ENCODE data around the gene ENTHD1.

DNA sequence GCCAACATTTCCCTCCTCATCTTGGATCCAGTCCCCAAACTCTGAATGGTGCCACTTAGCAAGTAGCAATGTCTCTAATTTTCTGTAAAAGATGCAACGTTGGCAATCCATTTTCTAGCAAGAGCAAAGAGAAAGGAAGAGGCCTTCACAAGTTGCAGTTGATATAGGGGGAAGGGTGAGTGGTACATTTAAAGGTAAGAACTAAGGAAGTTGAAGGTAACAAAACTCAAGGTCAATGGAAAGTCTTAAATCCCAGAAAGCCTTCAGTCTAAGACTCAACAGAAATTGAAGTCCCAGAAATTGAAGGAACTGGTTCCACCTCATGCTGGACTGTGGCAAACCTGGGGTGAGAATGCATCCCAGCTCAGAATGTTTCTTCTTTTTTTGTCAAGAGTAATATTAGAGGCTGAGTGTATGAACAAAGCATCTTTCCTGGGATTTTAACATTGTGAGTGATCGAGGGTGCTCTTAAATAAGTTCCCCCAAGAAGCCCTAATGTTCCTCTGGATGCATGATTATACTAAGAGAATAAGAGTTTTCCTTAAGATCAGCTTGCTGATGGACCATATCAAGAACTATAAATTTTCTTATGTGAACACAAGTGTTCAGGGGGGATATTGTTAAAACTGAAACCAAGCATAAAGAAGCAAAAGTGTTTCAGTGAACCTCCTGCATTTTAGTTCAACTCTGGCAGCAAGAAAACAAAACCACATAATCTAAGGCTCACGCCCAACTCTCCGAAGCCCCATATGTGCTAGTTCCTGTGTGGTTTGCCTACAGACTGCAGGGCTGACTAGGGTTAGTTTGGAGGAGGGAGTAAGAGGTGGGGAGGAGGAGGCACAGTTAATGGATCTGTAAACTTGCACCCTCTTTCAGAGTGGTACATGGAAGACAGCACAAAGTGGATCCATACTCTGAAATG lies 7.0 kb upstream of the ENTHD1 start, which contains the start of gene GRAP2:
- no peak for TF ChIP-seq EZH2phosphoT487 (IDR thresholded peaks at IDR 0.05; ENCODE audit: borderline replicate concordance, low read depth, low read length)
- TF ChIP-seq, protein P1, sequence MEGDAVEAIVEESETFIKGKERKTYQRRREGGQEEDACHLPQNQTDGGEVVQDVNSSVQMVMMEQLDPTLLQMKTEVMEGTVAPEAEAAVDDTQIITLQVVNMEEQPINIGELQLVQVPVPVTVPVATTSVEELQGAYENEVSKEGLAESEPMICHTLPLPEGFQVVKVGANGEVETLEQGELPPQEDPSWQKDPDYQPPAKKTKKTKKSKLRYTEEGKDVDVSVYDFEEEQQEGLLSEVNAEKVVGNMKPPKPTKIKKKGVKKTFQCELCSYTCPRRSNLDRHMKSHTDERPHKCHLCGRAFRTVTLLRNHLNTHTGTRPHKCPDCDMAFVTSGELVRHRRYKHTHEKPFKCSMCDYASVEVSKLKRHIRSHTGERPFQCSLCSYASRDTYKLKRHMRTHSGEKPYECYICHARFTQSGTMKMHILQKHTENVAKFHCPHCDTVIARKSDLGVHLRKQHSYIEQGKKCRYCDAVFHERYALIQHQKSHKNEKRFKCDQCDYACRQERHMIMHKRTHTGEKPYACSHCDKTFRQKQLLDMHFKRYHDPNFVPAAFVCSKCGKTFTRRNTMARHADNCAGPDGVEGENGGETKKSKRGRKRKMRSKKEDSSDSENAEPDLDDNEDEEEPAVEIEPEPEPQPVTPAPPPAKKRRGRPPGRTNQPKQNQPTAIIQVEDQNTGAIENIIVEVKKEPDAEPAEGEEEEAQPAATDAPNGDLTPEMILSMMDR (conservative IDR thresholded peaks at IDR 0.05; ENCODE audit: low read length): no peak
